ENCODE results near the gene SCYL1.

DNA sequence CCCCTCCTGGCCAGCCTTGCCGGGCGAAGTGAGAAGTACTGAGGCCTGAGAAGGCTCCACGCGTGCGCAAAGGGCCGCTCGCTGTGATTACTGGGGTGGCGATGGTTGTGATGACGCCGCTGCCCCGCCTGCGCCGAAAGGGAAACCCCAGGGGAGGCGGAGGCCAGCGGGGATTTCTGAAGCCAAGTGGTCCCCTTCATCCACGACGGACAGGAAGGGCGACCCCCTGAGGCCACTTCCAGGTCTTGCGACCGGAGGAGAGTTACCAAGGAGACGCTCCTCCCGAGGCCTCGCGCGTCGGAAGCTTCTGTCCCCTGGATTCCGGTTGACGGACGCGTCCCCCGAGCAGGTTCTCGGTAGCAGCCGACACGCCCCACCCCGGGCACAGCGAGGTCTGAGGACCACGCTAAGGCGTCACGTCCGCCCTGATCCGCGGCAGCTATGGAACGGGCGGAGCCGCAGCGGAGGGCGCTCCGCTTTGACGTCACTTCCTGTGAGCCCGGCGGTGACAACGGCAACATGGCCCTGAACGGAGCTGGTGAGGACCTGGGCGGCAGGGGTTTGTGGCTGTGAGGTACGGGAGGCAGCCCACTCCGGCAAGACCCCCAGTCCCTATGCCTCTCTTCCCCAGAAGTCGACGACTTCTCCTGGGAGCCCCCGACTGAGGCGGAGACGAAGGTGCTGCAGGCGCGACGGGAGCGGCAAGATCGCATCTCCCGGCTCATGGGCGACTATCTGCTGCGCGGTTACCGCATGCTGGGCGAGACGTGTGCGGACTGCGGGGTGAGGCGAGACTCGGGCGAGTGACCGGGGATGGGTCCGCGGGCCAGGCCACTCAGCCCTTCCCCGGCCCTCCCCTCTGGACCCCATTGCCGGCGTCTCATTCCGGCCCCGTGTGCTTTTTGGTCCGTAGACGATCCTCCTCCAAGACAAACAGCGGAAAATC lies 45.4 kb downstream of the SCYL1 start, which contains the start of gene ZNRD2:
- TF ChIP-seq CTCF (IDR thresholded peaks at IDR 0.05) (peak; percentile 79), ZFX (IDR thresholded peaks at IDR 0.05; ENCODE audit: borderline replicate concordance) (no peak)

Data from 22Rv1 (cell line).